ENCODE results near the gene COL5A2.

COL5A2 gene

GRCh38 chr2:189142893-189143759, 36.4 kb downstream of the COL5A2 start:
- TF ChIP-seq CTCF (IDR thresholded peaks at IDR 0.05; ENCODE audit: low read depth, low read length) (peak; percentile 99), EZH2phosphoT487 (IDR thresholded peaks at IDR 0.05; ENCODE audit: low read depth) (no peak)
- no peaks in the 10 kb centered on the region for H3K36me3 ChIP-seq (replicated peaks; ENCODE audit: low read depth, low read length)
- H3K9ac ChIP-seq (ENCODE audit: low read length), result no peak overlapping the region
- H3K9me3 ChIP-seq (ENCODE audit: insufficient read depth, low read length), result no peaks in the 10 kb centered on the region
- H3K27ac ChIP-seq (ENCODE audit: low read length), result no peak overlapping the region
- H3K79me2 ChIP-seq (ENCODE audit: low read length), result no peaks in the 10 kb centered on the region
- H3K4me2 ChIP-seq (ENCODE audit: low read length), result no peak overlapping the region
- no peaks in the 10 kb centered on the region for H4K20me1 ChIP-seq (ENCODE audit: insufficient read depth, low read length)
- no peak overlapping the region for H3K4me3 ChIP-seq (ENCODE audit: low read length)
- H3K4me1 ChIP-seq (ENCODE audit: low read length), result no peaks in the 10 kb centered on the region
- H3K27me3 ChIP-seq (ENCODE audit: low read depth, low read length), result no peaks in the 10 kb centered on the region
- H2AFZ ChIP-seq (ENCODE audit: low read depth, low read length), result peak overlapping the region; percentile 47; the same call in 1 of the 2 replicates

GRCh38 chr2:189138800-189139199, 40.8 kb downstream of the COL5A2 start:
- Histone ChIP-seq H3K4me2 (ENCODE audit: low read length) (no peak overlapping the region), H3K4me1 (ENCODE audit: low read length) (no peaks in the 10 kb centered on the region), H3K9me3 (ENCODE audit: insufficient read depth, low read length) (no peaks in the 10 kb centered on the region), H3K9ac (ENCODE audit: low read length) (no peak overlapping the region), H3K27me3 (ENCODE audit: low read depth, low read length) (no peaks in the 10 kb centered on the region), H3K4me3 (ENCODE audit: low read length) (no peak overlapping the region), H2AFZ (ENCODE audit: low read depth, low read length) (no peak overlapping the region), H3K79me2 (ENCODE audit: low read length) (no peaks in the 10 kb centered on the region), H3K27ac (ENCODE audit: low read length) (no peak overlapping the region), H3K36me3 (replicated peaks; ENCODE audit: low read depth, low read length) (no peaks in the 10 kb centered on the region), H4K20me1 (ENCODE audit: insufficient read depth, low read length) (no peaks in the 10 kb centered on the region)
- TF ChIP-seq EZH2phosphoT487 (IDR thresholded peaks at IDR 0.05; ENCODE audit: low read depth), result no peak
- no peak for TF ChIP-seq CTCF (IDR thresholded peaks at IDR 0.05; ENCODE audit: low read depth, low read length)

GRCh38 chr2:189137519-189137918, 42.0 kb downstream of the COL5A2 start:
- no peaks in the 10 kb centered on the region for H3K79me2 ChIP-seq (ENCODE audit: low read length)
- H2AFZ ChIP-seq (ENCODE audit: low read depth, low read length), result no peak overlapping the region
- no peaks in the 10 kb centered on the region for H3K9me3 ChIP-seq (ENCODE audit: insufficient read depth, low read length)
- H3K36me3 ChIP-seq (replicated peaks; ENCODE audit: low read depth, low read length), result no peaks in the 10 kb centered on the region
- H3K4me3 ChIP-seq (ENCODE audit: low read length), result no peak overlapping the region
- TF ChIP-seq CTCF (IDR thresholded peaks at IDR 0.05; ENCODE audit: low read depth, low read length) (no peak), EZH2phosphoT487 (IDR thresholded peaks at IDR 0.05; ENCODE audit: low read depth) (no peak)
- no peak overlapping the region for H3K9ac ChIP-seq (ENCODE audit: low read length)
- no peak overlapping the region for H3K4me2 ChIP-seq (ENCODE audit: low read length)
- H3K27ac ChIP-seq (ENCODE audit: low read length), result no peak overlapping the region
- no peaks in the 10 kb centered on the region for H4K20me1 ChIP-seq (ENCODE audit: insufficient read depth, low read length)
- no peaks in the 10 kb centered on the region for H3K27me3 ChIP-seq (ENCODE audit: low read depth, low read length)
- H3K4me1 ChIP-seq (ENCODE audit: low read length), result no peaks in the 10 kb centered on the region

- no peak overlapping the region for H3K27ac ChIP-seq (ENCODE audit: low read length)
- no peak overlapping the region for H2AFZ ChIP-seq (ENCODE audit: low read depth, low read length)
- no peaks in the 10 kb centered on the region for H4K20me1 ChIP-seq (ENCODE audit: insufficient read depth, low read length)
- no peak for TF ChIP-seq CTCF (IDR thresholded peaks at IDR 0.05; ENCODE audit: low read depth, low read length)
- TF ChIP-seq EZH2phosphoT487 (IDR thresholded peaks at IDR 0.05; ENCODE audit: low read depth), result no peak
- H3K9ac ChIP-seq (ENCODE audit: low read length), result no peak overlapping the region
- H3K36me3 ChIP-seq (replicated peaks; ENCODE audit: low read depth, low read length), result no peaks in the 10 kb centered on the region
- H3K4me3 ChIP-seq (ENCODE audit: low read length), result no peak overlapping the region
- H3K79me2 ChIP-seq (ENCODE audit: low read length), result no peaks in the 10 kb centered on the region
- no peaks in the 10 kb centered on the region for H3K27me3 ChIP-seq (ENCODE audit: low read depth, low read length)
- H3K4me2 ChIP-seq (ENCODE audit: low read length), result no peak overlapping the region
- no peaks in the 10 kb centered on the region for H3K4me1 ChIP-seq (ENCODE audit: low read length)
- H3K9me3 ChIP-seq (ENCODE audit: insufficient read depth, low read length), result no peaks in the 10 kb centered on the region
Measured at GRCh38 chr2:189134485-189134884, 45.1 kb downstream of the COL5A2 start.
